A673 (cell line): ENCODE results near the gene TJP1. TPM values are rescaled to one million over a fixed set of nuclear protein-coding genes. Genes with fewer than 3 reads are reported as not detected.

ENCODE experiments used
- BruUV-seq: library from RNA; stranded (reverse); fragments of 400-500 nt; replicated peaks from 2 replicates; lab custom pipeline; 2021; lab: Mats Ljungman, UMichigan
- CTCF ChIA-PET: fragments of 300-600 bp; sonication (Branson Sonifier 250); formaldehyde crosslinking; loops from one replicate; lab custom pipeline; 2022; ENCODE audit warnings: antibody characterized with exemption; lab: Charles Lee
- POLR2A ChIA-PET: fragments of 300-600 bp; sonication (Branson Sonifier 250); formaldehyde crosslinking; loops from one replicate; lab custom pipeline; 2022; ENCODE audit warnings: antibody characterized with exemption; ENCODE audit not compliant: low non-redundant PET; lab: Charles Lee
- DNase-seq: peaks from one replicate; pipeline ENCODE4 v3.0.0-alpha.2; 2015; ENCODE audit warnings: low spot score
- H3K27ac ChIP-seq: fragments of 200-600 bp; sonication (generic); 2 replicates; pipeline ENCODE4 v1.5.1; 2016; ENCODE audit warnings: mixed run types, low read depth, mild to moderate bottlenecking, mixed read lengths, antibody characterized with exemption, low read length; ENCODE audit not compliant: poor library complexity, severe bottlenecking
- H3K27me3 ChIP-seq: fragments of 200-600 bp; sonication (generic); replicated peaks from 2 replicates; pipeline ENCODE4 v1.6.1; 2017; ENCODE audit warnings: mixed run types, low read depth, mild to moderate bottlenecking, mixed read lengths, antibody characterized with exemption, low read length; ENCODE audit not compliant: insufficient read depth, poor library complexity
- H3K36me3 ChIP-seq: fragments of 200-600 bp; sonication (generic); 2 replicates; pipeline ENCODE4 v1.6.1; 2016; ENCODE audit warnings: mixed run types, mild to moderate bottlenecking, mixed read lengths, antibody characterized with exemption, low read length; ENCODE audit not compliant: insufficient read depth, poor library complexity, severe bottlenecking
- H3K4me1 ChIP-seq: fragments of 200-600 bp; sonication (generic); 2 replicates; pipeline ENCODE4 v1.6.1; 2017; ENCODE audit warnings: mixed run types, mild to moderate bottlenecking, mixed read lengths, antibody characterized with exemption, low read length; ENCODE audit not compliant: insufficient read depth, poor library complexity, severe bottlenecking
- H3K4me3 ChIP-seq: fragments of 200-600 bp; sonication (generic); 2 replicates; pipeline ENCODE4 v1.5.1; 2016; ENCODE audit warnings: low read depth, mixed run types, mild to moderate bottlenecking, mixed read lengths, low read length; ENCODE audit not compliant: poor library complexity, severe bottlenecking
- H3K9me3 ChIP-seq: fragments of 200-600 bp; sonication (generic); 2 replicates; pipeline ENCODE4 v1.6.1; 2016; ENCODE audit warnings: mixed run types, low read depth, mild to moderate bottlenecking, mixed read lengths, antibody characterized with exemption, low read length; ENCODE audit not compliant: poor library complexity, severe bottlenecking
- EZH2 ChIP-seq: fragments of 200-600 bp; sonication (generic); IDR thresholded peaks from 2 replicates; pipeline ENCODE4 v1.6.1; 2017; ENCODE audit warnings: borderline replicate concordance, low read depth, mild to moderate bottlenecking, mixed read lengths, antibody characterized with exemption, low read length; ENCODE audit not compliant: poor library complexity, severe bottlenecking
- intact Hi-C: fragments of 100-400 bp; cut with micrococcal nuclease; formaldehyde crosslinking; loops from one replicate; pipeline ENCODE4 v1.10.0; 2022; ENCODE audit not compliant: unreplicated experiment
- total RNA-seq: library from RNA; stranded (reverse); gene quantifications from 2 replicates; pipeline ENCODE4 v1.2.3, GENCODE V29; 2021
- TF ChIP-seq, protein P1 (sequence below): fragments of 300-800, 200-600 bp; sonication (generic); conservative IDR thresholded peaks from 2 replicates; pipeline ENCODE4 v1.5.1; 2017; ENCODE audit warnings: low read depth, mild to moderate bottlenecking, antibody characterized with exemption, low read length, moderate library complexity, mixed read lengths

The TJP1 gene
- total RNA-seq, 1 experiment from 2014 or later: 34.7 TPM

DNA sequence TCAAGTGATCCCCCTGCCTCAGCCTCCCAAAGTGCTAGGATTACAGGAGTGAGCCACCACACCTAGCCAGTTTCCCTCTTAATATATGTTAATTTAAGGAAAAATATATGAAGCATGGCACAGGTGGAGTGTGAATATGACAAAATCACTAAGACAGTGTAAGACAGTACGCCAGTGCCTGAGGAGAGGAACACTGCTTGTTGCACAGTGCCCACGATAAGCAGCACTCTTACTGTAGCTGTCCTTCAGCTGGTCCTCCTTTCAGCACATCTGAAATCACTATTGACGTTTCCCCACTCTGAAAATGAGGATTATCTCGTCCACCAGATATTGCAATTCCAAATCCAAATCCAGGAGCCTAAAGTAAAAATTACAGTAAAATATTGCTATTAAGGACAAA, 49.3 kb downstream of the TJP1 start:
- Histone ChIP-seq H3K27ac (no peak overlapping the region), H3K4me3 (no peak overlapping the region), H3K27me3 (no peaks in the 10 kb centered on the region), H3K9me3 (no peaks in the 10 kb centered on the region), H3K36me3 (no peaks in the 10 kb centered on the region), H3K4me1 (peaks cover 3% of the 10 kb centered on the region)
- intact Hi-C loops: no loop called here
- BruUV-seq: no TSS peak
- TF ChIP-seq, protein P1, sequence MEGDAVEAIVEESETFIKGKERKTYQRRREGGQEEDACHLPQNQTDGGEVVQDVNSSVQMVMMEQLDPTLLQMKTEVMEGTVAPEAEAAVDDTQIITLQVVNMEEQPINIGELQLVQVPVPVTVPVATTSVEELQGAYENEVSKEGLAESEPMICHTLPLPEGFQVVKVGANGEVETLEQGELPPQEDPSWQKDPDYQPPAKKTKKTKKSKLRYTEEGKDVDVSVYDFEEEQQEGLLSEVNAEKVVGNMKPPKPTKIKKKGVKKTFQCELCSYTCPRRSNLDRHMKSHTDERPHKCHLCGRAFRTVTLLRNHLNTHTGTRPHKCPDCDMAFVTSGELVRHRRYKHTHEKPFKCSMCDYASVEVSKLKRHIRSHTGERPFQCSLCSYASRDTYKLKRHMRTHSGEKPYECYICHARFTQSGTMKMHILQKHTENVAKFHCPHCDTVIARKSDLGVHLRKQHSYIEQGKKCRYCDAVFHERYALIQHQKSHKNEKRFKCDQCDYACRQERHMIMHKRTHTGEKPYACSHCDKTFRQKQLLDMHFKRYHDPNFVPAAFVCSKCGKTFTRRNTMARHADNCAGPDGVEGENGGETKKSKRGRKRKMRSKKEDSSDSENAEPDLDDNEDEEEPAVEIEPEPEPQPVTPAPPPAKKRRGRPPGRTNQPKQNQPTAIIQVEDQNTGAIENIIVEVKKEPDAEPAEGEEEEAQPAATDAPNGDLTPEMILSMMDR: no peak
- ChIA-PET POLR2A (no interaction called here), CTCF (no interaction called here)
- DNase-seq: no peak

GRCh38 chr15:29770796-29771195, 51.5 kb downstream of the TJP1 start:
- no peaks in the 10 kb centered on the region for H3K27me3 ChIP-seq
- no peak overlapping the region for H3K4me3 ChIP-seq
- no peaks in the 10 kb centered on the region for H3K9me3 ChIP-seq
- POLR2A ChIA-PET: no interaction called here
- H3K4me1 ChIP-seq: no peaks in the 10 kb centered on the region
- CTCF ChIA-PET: no interaction called here
- TF ChIP-seq, protein P1: no peak
- no peak for TF ChIP-seq EZH2
- no peak overlapping the region for H3K27ac ChIP-seq
- DNase-seq: no peak
- intact Hi-C loops: no loop called here
- no TSS peak for BruUV-seq
- H3K36me3 ChIP-seq: no peaks in the 10 kb centered on the region

GRCh38 chr15:29765898-29766527, 56.3 kb downstream of the TJP1 start:
- TF ChIP-seq, protein P1: no peak
- TF ChIP-seq EZH2: no peak
- no peaks in the 10 kb centered on the region for H3K4me1 ChIP-seq
- ChIA-PET CTCF (no interaction called here), POLR2A (no interaction called here)
- H3K36me3 ChIP-seq: no peaks in the 10 kb centered on the region
- no peaks in the 10 kb centered on the region for H3K27me3 ChIP-seq
- BruUV-seq: no TSS peak
- intact Hi-C loops: no loop called here
- DNase-seq: no peak
- H3K4me3 ChIP-seq: no peak overlapping the region
- H3K9me3 ChIP-seq: no peaks in the 10 kb centered on the region
- no peak overlapping the region for H3K27ac ChIP-seq
